NB4 (cell line): ENCODE data around the gene RPL41.

Experiments
- CTCF ChIP-seq: IDR thresholded peaks from one replicate; pipeline ENCODE4 v1.5.1; 2012; ENCODE audit warnings: low read depth, low read length
- MYC ChIP-seq: IDR thresholded peaks from 2 replicates; pipeline ENCODE4 v1.6.1; 2011; ENCODE audit warnings: low read depth, low read length
- POLR2A ChIP-seq: IDR thresholded peaks from 2 replicates; pipeline ENCODE4 v1.6.1; 2011; ENCODE audit warnings: mild to moderate bottlenecking; ENCODE audit not compliant: insufficient read length; ENCODE audit errors: extremely low read depth
- TF ChIP-seq, protein P1 (sequence below): IDR thresholded peaks from 2 replicates; pipeline ENCODE4 v1.6.1; 2011; ENCODE audit warnings: low read depth, low read length

DNA sequence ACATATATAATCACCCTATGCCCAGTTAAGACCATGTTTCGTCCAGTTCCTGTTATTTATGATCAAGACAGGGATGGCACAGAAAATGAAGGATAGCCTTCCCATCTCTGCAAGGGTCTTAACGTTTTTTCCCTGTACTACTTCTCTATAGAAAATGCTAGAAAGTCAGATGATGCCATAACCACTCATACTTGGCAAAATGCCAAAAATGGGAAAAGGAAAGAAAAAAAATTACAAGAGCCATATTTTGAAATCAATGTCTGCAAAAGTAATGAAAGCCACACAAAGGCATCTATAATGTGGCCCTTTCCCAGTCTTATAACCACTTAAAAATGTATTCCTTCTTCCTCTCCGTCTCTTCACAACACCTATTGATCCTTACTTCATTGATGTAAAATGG lies 34.1 kb downstream of the RPL41 start:
- TF ChIP-seq CTCF (no peak), POLR2A (no peak), MYC (no peak)
- TF ChIP-seq, protein P1, sequence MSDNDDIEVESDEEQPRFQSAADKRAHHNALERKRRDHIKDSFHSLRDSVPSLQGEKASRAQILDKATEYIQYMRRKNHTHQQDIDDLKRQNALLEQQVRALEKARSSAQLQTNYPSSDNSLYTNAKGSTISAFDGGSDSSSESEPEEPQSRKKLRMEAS, result no peak
